OCI-LY7 (cell line): Measurements from ENCODE around the gene TUBB3. TPM values are rescaled to one million over a fixed set of nuclear protein-coding genes. Genes with fewer than 3 reads are reported as not detected.
"Not testable (repeated sequence)": the region's sequence is repeated elsewhere in the genome, so short reads cannot be mapped to it uniquely, and the experiment has no call there.

Source experiments
- BruUV-seq: library from RNA; stranded (reverse); fragments of 400-500 nt; replicated peaks from 2 replicates; lab custom pipeline; 2021; lab: Mats Ljungman, UMichigan
- CTCF ChIA-PET: fragments of 300-600 bp; sonication (Branson Sonifier 250); formaldehyde crosslinking; loops from one replicate; lab custom pipeline; 2022; ENCODE audit warnings: antibody characterized with exemption; ENCODE audit not compliant: unreplicated experiment; lab: Charles Lee
- POLR2A ChIA-PET: fragments of 300-600 bp; sonication (Branson Sonifier 250); formaldehyde crosslinking; loops from one replicate; lab custom pipeline; 2022; ENCODE audit warnings: antibody characterized with exemption; lab: Charles Lee
- DNase-seq: peaks from one replicate; pipeline ENCODE4 v3.0.0-alpha.2; 2015; ENCODE audit warnings: low spot score
- H2AFZ ChIP-seq: fragments of 200-600 bp; sonication (generic), shearing (Covaris generic); 2 replicates; pipeline ENCODE4 v1.6.1; 2014; ENCODE audit warnings: mild to moderate bottlenecking, antibody characterized with exemption, low read length, moderate library complexity
- H3K27ac ChIP-seq: fragments of 200-600 bp; sonication (generic); 2 replicates; pipeline ENCODE4 v1.5.1; 2014; ENCODE audit warnings: mixed run types, low read depth, mild to moderate bottlenecking, moderate library complexity, low read length, inconsistent platforms; ENCODE audit not compliant: poor library complexity, severe bottlenecking
- H3K36me3 ChIP-seq: fragments of 200-600 bp; sonication (generic); 2 replicates; pipeline ENCODE4 v1.6.1; 2014; ENCODE audit warnings: mild to moderate bottlenecking, antibody characterized with exemption, low read length, moderate library complexity, mixed read lengths; ENCODE audit not compliant: insufficient read depth
- H3K4me1 ChIP-seq: fragments of 200-600 bp; sonication (generic); 2 replicates; pipeline ENCODE4 v1.5.1; 2014; ENCODE audit warnings: mild to moderate bottlenecking, low read length; ENCODE audit not compliant: insufficient read depth, poor library complexity, severe bottlenecking
- H3K4me2 ChIP-seq: fragments of 200-600 bp; sonication (generic); 2 replicates; pipeline ENCODE4 v1.6.1; 2014; ENCODE audit warnings: mild to moderate bottlenecking, low read length
- H3K4me3 ChIP-seq: fragments of 200-600 bp; sonication (generic); 2 replicates; pipeline ENCODE4 v1.5.1; 2014; ENCODE audit warnings: mild to moderate bottlenecking, low read depth, low read length; ENCODE audit not compliant: poor library complexity, severe bottlenecking
- H3K79me2 ChIP-seq: fragments of 200-600 bp; sonication (generic); 2 replicates; pipeline ENCODE4 v1.6.1; 2016; ENCODE audit warnings: low read depth, mild to moderate bottlenecking, low read length, moderate library complexity, mixed read lengths; ENCODE audit not compliant: insufficient read depth
- H3K9me2 ChIP-seq: fragments of 200-600 bp; sonication (generic); 2 replicates; pipeline ENCODE4 v1.6.1; 2016; ENCODE audit warnings: mild to moderate bottlenecking, low read length, mixed read lengths; ENCODE audit not compliant: insufficient read depth
- H3K9me3 ChIP-seq: fragments of 200-600 bp; sonication (generic); 2 replicates; pipeline ENCODE4 v1.6.1; 2014; ENCODE audit warnings: mild to moderate bottlenecking, mixed run types, low read length, mixed read lengths
- H4K20me1 ChIP-seq: fragments of 200-600 bp; sonication (generic); 2 replicates; pipeline ENCODE4 v1.6.1; 2014; ENCODE audit warnings: mild to moderate bottlenecking, antibody characterized with exemption, low read length, moderate library complexity, mixed read lengths; ENCODE audit not compliant: insufficient read depth
- CTCF ChIP-seq: fragments of 200-600 bp; sonication (generic); conservative IDR thresholded peaks from 2 replicates; pipeline ENCODE4 v1.5.1; 2014; ENCODE audit warnings: mild to moderate bottlenecking, antibody characterized with exemption, low read length, moderate library complexity, mixed read lengths
- EZH2phosphoT487 ChIP-seq: fragments of 200-600 bp; sonication (generic); IDR thresholded peaks from 2 replicates; pipeline ENCODE4 v1.6.1; 2018; ENCODE audit warnings: low read depth, borderline replicate concordance, mild to moderate bottlenecking, mixed run types, antibody characterized with exemption, low read length, moderate library complexity, mixed read lengths
- intact Hi-C: fragments of 100-400 bp; cut with micrococcal nuclease; formaldehyde crosslinking; loops from one replicate; pipeline ENCODE4 v1.10.0; 2022; ENCODE audit not compliant: unreplicated experiment
- total RNA-seq, 2 experiments: library from RNA; depleted of rRNA in 1 of 2; stranded (reverse); fragments of >200 nt in 1 of 2; shearing (Covaris generic) in 1 of 2; gene quantifications; 2 replicates each; pipeline ENCODE4 v1.2.3, GENCODE V29; 2014 to 2022

Gene TUBB3
- total RNA-seq, 2 experiments from 2014 or later, result 63.7 to 192 TPM

- POLR2A ChIA-PET, result no interaction called here
- no peak for DNase-seq
- Histone ChIP-seq H3K4me1 (no peaks in the 10 kb centered on the region), H2AFZ (no peak overlapping the region), H3K4me2 (no peak overlapping the region), H3K27ac (no peak overlapping the region), H3K4me3 (no peak overlapping the region), H3K9me2 (no peaks in the 10 kb centered on the region), H3K79me2 (peaks cover 1% of the 10 kb centered on the region; the same call in 1 of the 2 replicates), H3K36me3 (peaks cover 95% of the 10 kb centered on the region), H4K20me1 (peaks cover 1% of the 10 kb centered on the region; the same call in 1 of the 2 replicates), H3K9me3 (no peaks in the 10 kb centered on the region)
- CTCF ChIA-PET, result no interaction called here
- no peak for TF ChIP-seq CTCF
- no peak for TF ChIP-seq EZH2phosphoT487
- intact Hi-C loops, result no loop called here
- BruUV-seq, result no TSS peak
Observed at GRCh38 chr16:89964201-89964600, 41.1 kb downstream of the TUBB3 start.

- Histone ChIP-seq H3K27ac (no peak overlapping the region), H4K20me1 (no peaks in the 10 kb centered on the region), H3K36me3 (peaks cover 84% of the 10 kb centered on the region), H3K79me2 (no peaks in the 10 kb centered on the region), H3K4me1 (peaks cover 14% of the 10 kb centered on the region), H3K9me3 (no peaks in the 10 kb centered on the region), H2AFZ (no peak overlapping the region), H3K9me2 (no peaks in the 10 kb centered on the region), H3K4me2 (no peak overlapping the region), H3K4me3 (no peak overlapping the region)
- ChIA-PET CTCF (no interaction called here), POLR2A (no interaction called here)
- TF ChIP-seq CTCF, result no peak
- no peak for TF ChIP-seq EZH2phosphoT487
- BruUV-seq, result no TSS peak
- intact Hi-C loops, result no loop called here
- no peak for DNase-seq
Observed at GRCh38 chr16:89965447-89966225, 42.5 kb downstream of the TUBB3 start.

GRCh38 chr16:89966756-89967155 lies 43.6 kb downstream of the TUBB3 start:
- H3K36me3 ChIP-seq, result peaks cover 72% of the 10 kb centered on the region
- H3K4me2 ChIP-seq, result no peak overlapping the region
- POLR2A ChIA-PET, result no interaction called here
- intact Hi-C loops, result no loop called here
- H3K79me2 ChIP-seq, result peaks cover 3% of the 10 kb centered on the region; the same call in 1 of the 2 replicates
- CTCF ChIA-PET, result no interaction called here
- no peak overlapping the region for H3K4me3 ChIP-seq
- peaks cover 24% of the 10 kb centered on the region for H3K4me1 ChIP-seq
- no peak overlapping the region for H3K27ac ChIP-seq
- TF ChIP-seq EZH2phosphoT487, result no peak
- no peak for TF ChIP-seq CTCF
- no peak overlapping the region for H2AFZ ChIP-seq
- no peaks in the 10 kb centered on the region for H3K9me2 ChIP-seq
- no peak for DNase-seq
- no peaks in the 10 kb centered on the region for H3K9me3 ChIP-seq
- BruUV-seq, result no TSS peak
- H4K20me1 ChIP-seq, result no peaks in the 10 kb centered on the region

- H3K9me2 ChIP-seq, H3K4me3 ChIP-seq, POLR2A ChIA-PET, intact Hi-C loops, H3K79me2 ChIP-seq, H2AFZ ChIP-seq, H3K9me3 ChIP-seq, H3K27ac ChIP-seq, H3K4me2 ChIP-seq, H4K20me1 ChIP-seq, CTCF ChIA-PET, DNase-seq: not testable (repeated sequence)
- H3K36me3 ChIP-seq, result peaks cover 66% of the 10 kb centered on the region
- peaks cover 29% of the 10 kb centered on the region for H3K4me1 ChIP-seq
- TSS peak; percentile 83 for BruUV-seq
Observed at GRCh38 chr16:89967436-89967835, 44.3 kb downstream of the TUBB3 start.
